ENCODE results near the gene INPP5A. TPM values are rescaled to one million over a fixed set of nuclear protein-coding genes. Genes with fewer than 3 reads are reported as not detected.
"Not testable (repeated sequence)": the region's sequence is repeated elsewhere in the genome, so short reads cannot be mapped to it uniquely, and the experiment has no call there.

Gene INPP5A
- total and polyA plus RNA-seq, 10 donors: 11.1 to 41.3 (median 30.8) TPM

- Histone ChIP-seq H3K36me3 (peaks cover 0 to 98% (median 29%) of the 10 kb centered on the region in 6 donors), H3K4me1 (peaks cover 0 to 27% (median 15%) of the 10 kb centered on the region in 6 donors), H3K9me3 (peaks cover 0 to 30% (median 23%) of the 10 kb centered on the region in 8 donors), H3K27me3 (replicated peaks in 1 of 7) (no peaks in the 10 kb centered on the region), H3K27ac (no peak overlapping the region), H3K4me3 (no peak overlapping the region)
- DNase-seq: peak; percentile 54
- 94 to 97% (median 96%) methylated on average over 22 to 29 of the region's 29 CpGs for WGBS, 5 donors
- intact Hi-C loops (cut with DNase I; ENCODE audit: low total_unique reads): no loop called here
- TF ChIP-seq POLR2A (IDR thresholded peaks at IDR 0.05) (no peak), CTCF (IDR thresholded peaks at IDR 0.05 in 8 of 11, conservative IDR thresholded peaks at IDR 0.05 in 3 of 11) (no peak), POLR2AphosphoS5 (IDR thresholded peaks at IDR 0.05) (no peak)
Observed at GRCh38 chr10:132704008-132704814, 166.6 kb downstream of the INPP5A start.

GRCh38 chr10:132704815-132705064 lies 167.2 kb downstream of the INPP5A start:
- H3K4me3 ChIP-seq; DNase-seq; H3K27me3 ChIP-seq (replicated peaks in 1 of 7); intact Hi-C loops (cut with DNase I; ENCODE audit: low total_unique reads); H3K27ac ChIP-seq: not testable (repeated sequence)
- H3K9me3 ChIP-seq: peaks cover 0 to 30% (median 23%) of the 10 kb centered on the region in 8 donors
- H3K4me1 ChIP-seq: peaks cover 0 to 22% (median 12%) of the 10 kb centered on the region in 6 donors
- WGBS, 5 donors: 93 to 98% (median 94%) methylated on average over 5 to 9 of the region's 9 CpGs
- H3K36me3 ChIP-seq: peaks cover 0 to 98% (median 30%) of the 10 kb centered on the region in 6 donors

GRCh38 chr10:132705173-132705572 lies 167.6 kb downstream of the INPP5A start:
- Histone ChIP-seq H3K9me3 (peaks cover 0 to 30% (median 23%) of the 10 kb centered on the region in 8 donors), H3K36me3 (peaks cover 0 to 98% (median 32%) of the 10 kb centered on the region in 6 donors), H3K27ac (no peak overlapping the region), H3K27me3 (replicated peaks in 1 of 7) (no peaks in the 10 kb centered on the region), H3K4me1 (peaks cover 0 to 17% (median 10%) of the 10 kb centered on the region in 6 donors), H3K4me3 (no peak overlapping the region)
- intact Hi-C loops (cut with DNase I; ENCODE audit: low total_unique reads): no loop called here
- 94 to 99% (median 97%) methylated on average over 6 to 15 of the region's 15 CpGs for WGBS, 5 donors
- TF ChIP-seq CTCF (IDR thresholded peaks at IDR 0.05 in 8 of 11, conservative IDR thresholded peaks at IDR 0.05 in 3 of 11): no peak
- TF ChIP-seq POLR2A (IDR thresholded peaks at IDR 0.05): no peak
- no peak for TF ChIP-seq POLR2AphosphoS5 (IDR thresholded peaks at IDR 0.05)
- peak; percentile 73 for DNase-seq

- H3K9me3 ChIP-seq: peaks cover 0 to 30% (median 23%) of the 10 kb centered on the region in 8 donors
- no peak for TF ChIP-seq POLR2A (IDR thresholded peaks at IDR 0.05)
- no peak for TF ChIP-seq CTCF (IDR thresholded peaks at IDR 0.05 in 8 of 11, conservative IDR thresholded peaks at IDR 0.05 in 3 of 11)
- TF ChIP-seq POLR2AphosphoS5 (IDR thresholded peaks at IDR 0.05): no peak
- no peak overlapping the region for H3K4me3 ChIP-seq
- peaks cover 0 to 10% (median 4%) of the 10 kb centered on the region in 6 donors for H3K4me1 ChIP-seq
- no peak for DNase-seq
- no peak overlapping the region for H3K27ac ChIP-seq
- intact Hi-C loops (cut with DNase I; ENCODE audit: low total_unique reads): no loop called here
- H3K36me3 ChIP-seq: peaks cover 0 to 98% (median 35%) of the 10 kb centered on the region in 6 donors
- no peaks in the 10 kb centered on the region for H3K27me3 ChIP-seq (replicated peaks in 1 of 7)
- WGBS, 5 donors: 88 to 100% (median 94%) methylated on average over 1 of the region's 1 CpG
Observed at GRCh38 chr10:132705943-132706342, 168.4 kb downstream of the INPP5A start.
